ENCODE results near the gene PIP4K2A. TPM values are rescaled to one million over a fixed set of nuclear protein-coding genes. Genes with fewer than 3 reads are reported as not detected.

PIP4K2A gene
- total and polyA plus RNA-seq, 2 of the 8 experiments (the other 6 are each of a cell fraction or from before 2014, with no cell fraction given) = 19.0 to 60.9 TPM

- Histone ChIP-seq H2BK5ac (ENCODE audit: low read depth, low read length) (no peak overlapping the region), H3K4ac (replicated peaks; ENCODE audit: insufficient read length, low read depth, low read length) (no peak overlapping the region), H3K23me2 (ENCODE audit: low read depth, low read length) (no peaks in the 10 kb centered on the region), H3K27me3 (replicated peaks in 1 of 4; ENCODE audit: control insufficient read depth in 3 of 4, extremely low read depth in 1 of 4, insufficient read depth in 3 of 4, low read length in 3 of 4) (no peaks in the 10 kb centered on the region), H2BK120ac (replicated peaks; ENCODE audit: low read depth, low read length) (no peak overlapping the region), H2AFZ (ENCODE audit: low read length) (no peak overlapping the region), H3K18ac (ENCODE audit: extremely low read depth, low read length) (no peak overlapping the region), H3K56ac (replicated peaks; ENCODE audit: insufficient read length, low read depth, low read length) (no peak overlapping the region), H3K23ac (ENCODE audit: insufficient read length) (no peak overlapping the region), H3K9me3 (ENCODE audit: insufficient read depth in 2 of 2, low read depth in 1 of 2, low read length in 1 of 2) (no peaks in the 10 kb centered on the region), H3K9ac (replicated peaks in 1 of 4; ENCODE audit: extremely low read depth in 1 of 4, low read depth in 3 of 4, low read length in 3 of 4) (no peak overlapping the region), H3K14ac (ENCODE audit: insufficient read length) (no peak overlapping the region), H4K5ac (ENCODE audit: insufficient read length, low read depth, low read length) (no peak overlapping the region), H2BK12ac (ENCODE audit: low read depth, low read length) (no peak overlapping the region), H3K79me1 (ENCODE audit: low read depth, low read length) (peaks cover 9% of the 10 kb centered on the region), H3K4me3 (ENCODE audit: extremely low read depth in 1 of 4, insufficient read depth in 2 of 4, low read depth in 3 of 4, low read length in 4 of 4) (no peak overlapping the region), H4K8ac (ENCODE audit: extremely low read depth, insufficient read depth, low read length) (no peak overlapping the region), H3K36me3 (ENCODE audit: control insufficient read depth in 2 of 4, insufficient read depth in 4 of 4, low read length in 3 of 4) (no peaks in the 10 kb centered on the region), H3K79me2 (ENCODE audit: control insufficient read depth in 1 of 2, insufficient read depth in 2 of 2, low read length in 2 of 2) (peaks cover 0 to 100% of the 10 kb centered on the region in 2 experiments; a peak in 3 of 4 replicates), H2AK5ac (ENCODE audit: low read depth, low read length) (no peak overlapping the region), H4K20me1 (replicated peaks in 1 of 2; ENCODE audit: control insufficient read depth in 1 of 2, insufficient read depth in 2 of 2, low read length in 2 of 2) (peaks cover 0 to 3% of the 10 kb centered on the region in 2 experiments), H3K27ac (ENCODE audit: low read depth, low read length) (no peak overlapping the region), H2BK15ac (ENCODE audit: low read length) (no peak overlapping the region), H4K91ac (replicated peaks; ENCODE audit: insufficient read length, low read length) (no peak overlapping the region), H2BK20ac (ENCODE audit: low read length) (no peak overlapping the region), H3K4me2 (ENCODE audit: insufficient read depth in 1 of 2, low read depth in 2 of 2, low read length in 2 of 2) (no peak overlapping the region), H3K4me1 (replicated peaks in 1 of 4; ENCODE audit: control insufficient read depth in 3 of 4, insufficient read depth in 4 of 4, low read length in 3 of 4) (peaks cover 11 to 20% (median 16%) of the 10 kb centered on the region in 4 experiments)
- ChIA-PET CTCF (ENCODE audit: partially characterized antibody) (interaction anchor here (1.3 kb wide), 1 partner anchor 45 kb away, joined by 3 read pairs; no protein-coding TSS in a partner anchor), POLR2A (ENCODE audit: partially characterized antibody) (interaction anchor here (0.9 kb wide), 1 partner anchor 15 kb away, joined by 3 read pairs; no protein-coding TSS in a partner anchor)
- DNase-seq (ENCODE audit: low read depth in 1 of 2, low spot score in 2 of 2) (no peak), FAIRE-seq (peak; percentile 24)
- 87% methylated on average over 5 of the region's 5 CpGs; no CpG with 5 or more reads in 1 of the 2 experiments for WGBS, 2 experiments (ENCODE audit: extremely low coverage in 1 of 2, insufficient coverage in 1 of 2, insufficient read length in 1 of 2, insufficient replicate concordance in 2 of 2, low coverage in 1 of 2, low lambda C conversion rate in 2 of 2, missing lambda C conversion rate in 1 of 2)
- TF ChIP-seq ASH2L (IDR thresholded peaks at IDR 0.05; ENCODE audit: low read length) (no peak), KDM5A (IDR thresholded peaks at IDR 0.05; ENCODE audit: low read length) (no peak), SIRT6 (IDR thresholded peaks at IDR 0.05; ENCODE audit: low read length) (no peak), TEAD4 (IDR thresholded peaks at IDR 0.05; ENCODE audit: low read depth, low read length) (no peak), CHD2 (IDR thresholded peaks at IDR 0.05; ENCODE audit: low read length) (no peak), JUND (IDR thresholded peaks at IDR 0.05; ENCODE audit: low read length) (no peak), CTBP2 (IDR thresholded peaks at IDR 0.05; ENCODE audit: borderline replicate concordance, insufficient read depth, insufficient read length, low read length) (no peak), POLR2A (IDR thresholded peaks at IDR 0.05; ENCODE audit: control extremely low read depth in 1 of 2, low read depth in 2 of 2, low read length in 2 of 2) (no peak), CEBPB (IDR thresholded peaks at IDR 0.05; ENCODE audit: low read depth, low read length) (no peak)
Observed at GRCh38 chr10:22628309-22628708, 86.1 kb downstream of the PIP4K2A start.

All from H1 (cell line).